Muscle layer of duodenum (tissue), 2 donors: ENCODE results near the gene MBOAT7.
A peak's percentile ranks its signal among the peaks of the same experiment; 100 is the strongest.
"Not testable (repeated sequence)": the region's sequence is repeated elsewhere in the genome, so short reads cannot be mapped to it uniquely, and the experiment has no call there.

Experiments
- H3K27ac ChIP-seq: one replicate; pipeline ENCODE4 v1.7.0; 2013; ENCODE audit warnings: mild to moderate bottlenecking, low read length
- H3K27me3 ChIP-seq: one replicate; pipeline ENCODE4 v1.7.0; 2013; ENCODE audit warnings: low read depth, mild to moderate bottlenecking, control low read depth, low read length
- H3K36me3 ChIP-seq, 2 donors: one replicate each; pipeline ENCODE4 v1.7.0; 2013; ENCODE audit warnings: low read length in 2 of 2, control low read depth in 1 of 2, mild to moderate bottlenecking in 1 of 2; ENCODE audit not compliant: insufficient read depth in 2 of 2, control insufficient read depth in 1 of 2
- H3K4me1 ChIP-seq, 2 donors: one replicate each; pipeline ENCODE4 v1.7.0; 2013; ENCODE audit warnings: low read length in 2 of 2, mild to moderate bottlenecking in 2 of 2, control low read depth in 1 of 2, moderate library complexity in 1 of 2; ENCODE audit not compliant: insufficient read depth in 2 of 2, control insufficient read depth in 1 of 2
- H3K4me3 ChIP-seq, 2 donors: one replicate each; pipeline ENCODE4 v1.7.0; 2013; ENCODE audit warnings: low read length in 2 of 2, low read depth in 1 of 2, mild to moderate bottlenecking in 1 of 2
- H3K9me3 ChIP-seq, 2 donors: one replicate each; pipeline ENCODE4 v1.7.0; 2013; ENCODE audit warnings: low read length in 2 of 2, control low read depth in 1 of 2, mild to moderate bottlenecking in 1 of 2; ENCODE audit not compliant: control insufficient read depth in 1 of 2
- donor health status: healthy.

The MBOAT7 gene

DNA sequence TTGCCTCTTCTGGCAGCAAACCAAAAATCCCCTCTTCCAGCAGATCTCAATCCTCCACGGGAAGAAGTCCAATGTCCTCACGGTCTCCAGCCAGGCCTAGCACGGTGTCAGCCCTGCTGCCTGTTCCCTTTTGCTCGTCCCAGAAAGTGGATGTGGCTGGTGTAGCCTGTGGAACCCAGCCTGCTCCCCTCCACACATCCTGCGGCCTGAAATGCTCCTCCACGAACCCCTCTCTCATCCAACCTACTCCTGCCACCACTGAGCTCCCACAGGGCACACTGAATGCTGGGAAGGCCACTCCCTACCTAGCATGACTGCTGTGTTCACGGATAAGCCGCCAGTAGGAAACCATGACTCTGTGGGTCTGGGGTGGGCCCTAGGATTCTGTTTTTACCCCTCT lies 3.0 kb downstream of the MBOAT7 start:
- Histone ChIP-seq H3K27ac (peak overlapping the region; percentile 85), H3K4me3 (no peak overlapping the region), H3K36me3 (peaks cover 8 to 12% of the 10 kb centered on the region in 2 donors), H3K9me3 (no peaks in the 10 kb centered on the region), H3K4me1 (peaks cover 5 to 12% of the 10 kb centered on the region in 2 donors), H3K27me3 (no peaks in the 10 kb centered on the region)

DNA sequence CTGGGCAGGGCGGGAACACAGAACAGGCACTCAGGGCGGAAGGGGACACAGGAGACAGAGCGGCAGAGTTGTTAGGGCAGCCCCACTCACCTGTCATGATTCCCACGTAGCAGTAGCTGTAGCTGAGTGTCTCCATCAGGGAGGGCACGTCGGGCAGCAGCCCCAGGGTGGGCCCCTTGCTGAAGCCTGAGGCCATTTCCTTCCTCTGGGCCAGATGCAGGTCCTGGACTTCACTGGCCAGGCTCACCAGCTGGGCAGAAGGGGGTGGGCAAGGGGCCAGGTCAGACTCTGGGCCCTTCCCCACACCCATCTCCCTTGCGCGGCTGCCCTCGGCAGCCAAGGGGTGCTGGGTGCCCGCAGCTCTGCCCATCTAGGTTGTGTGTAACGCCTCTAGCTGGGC lies 5.9 kb downstream of the MBOAT7 start:
- no peaks in the 10 kb centered on the region for H3K9me3 ChIP-seq
- H3K4me1 ChIP-seq: peaks cover 2 to 5% of the 10 kb centered on the region in 2 donors
- H3K27me3 ChIP-seq: no peaks in the 10 kb centered on the region
- H3K27ac ChIP-seq: no peak overlapping the region
- H3K4me3 ChIP-seq: no peak overlapping the region
- H3K36me3 ChIP-seq: peaks cover 13 to 29% of the 10 kb centered on the region in 2 donors

DNA sequence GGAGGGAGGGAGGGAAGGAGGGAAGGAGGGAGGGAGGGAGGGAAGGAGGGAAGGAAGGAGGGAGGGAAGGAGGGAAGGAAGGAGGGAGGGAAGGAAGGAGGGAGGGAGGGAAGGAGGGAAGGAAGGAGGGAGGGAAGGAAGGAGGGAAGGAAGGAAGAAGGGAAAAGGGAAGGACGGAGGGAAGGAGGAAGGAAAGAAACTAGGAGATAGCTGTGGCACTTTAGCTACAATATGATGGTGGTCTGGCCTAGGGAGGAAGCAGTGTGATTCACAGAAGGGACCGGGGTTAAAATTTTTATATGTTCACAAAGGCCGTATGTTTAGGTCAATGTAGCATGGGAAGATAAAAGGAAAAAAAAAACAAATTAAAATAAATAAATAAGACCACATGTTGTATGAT lies 7.5 kb downstream of the MBOAT7 start:
- H3K27me3 ChIP-seq, H3K4me3 ChIP-seq, H3K9me3 ChIP-seq, H3K4me1 ChIP-seq, H3K27ac ChIP-seq: not testable (repeated sequence)
- H3K36me3 ChIP-seq: peaks cover 9 to 31% of the 10 kb centered on the region in 2 donors

DNA sequence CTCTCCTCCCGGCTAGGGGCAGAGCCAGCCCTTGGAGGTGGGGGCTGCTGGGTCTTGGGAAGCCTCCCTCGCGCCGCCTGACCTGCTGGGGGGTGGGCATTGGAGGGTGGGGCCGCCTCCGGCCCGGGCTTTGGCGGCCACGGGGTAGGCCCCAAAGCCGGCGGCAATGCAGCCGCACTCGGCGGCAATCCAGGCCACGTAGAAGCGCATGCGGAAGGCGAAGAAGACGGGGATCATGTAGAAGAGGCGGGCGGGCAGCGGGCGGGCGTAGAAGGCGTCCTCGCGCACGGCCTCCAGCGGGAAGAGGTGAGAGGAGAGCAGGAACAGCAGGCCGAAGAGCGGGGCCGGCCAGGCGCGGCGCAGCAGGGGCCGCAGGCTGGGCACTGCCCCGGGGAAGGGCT lies 8.7 kb downstream of the MBOAT7 start:
- no peak overlapping the region for H3K27ac ChIP-seq
- no peaks in the 10 kb centered on the region for H3K9me3 ChIP-seq
- no peaks in the 10 kb centered on the region for H3K27me3 ChIP-seq
- no peaks in the 10 kb centered on the region for H3K4me1 ChIP-seq
- H3K36me3 ChIP-seq: peaks cover 5 to 31% of the 10 kb centered on the region in 2 donors
- H3K4me3 ChIP-seq: no peak overlapping the region

DNA sequence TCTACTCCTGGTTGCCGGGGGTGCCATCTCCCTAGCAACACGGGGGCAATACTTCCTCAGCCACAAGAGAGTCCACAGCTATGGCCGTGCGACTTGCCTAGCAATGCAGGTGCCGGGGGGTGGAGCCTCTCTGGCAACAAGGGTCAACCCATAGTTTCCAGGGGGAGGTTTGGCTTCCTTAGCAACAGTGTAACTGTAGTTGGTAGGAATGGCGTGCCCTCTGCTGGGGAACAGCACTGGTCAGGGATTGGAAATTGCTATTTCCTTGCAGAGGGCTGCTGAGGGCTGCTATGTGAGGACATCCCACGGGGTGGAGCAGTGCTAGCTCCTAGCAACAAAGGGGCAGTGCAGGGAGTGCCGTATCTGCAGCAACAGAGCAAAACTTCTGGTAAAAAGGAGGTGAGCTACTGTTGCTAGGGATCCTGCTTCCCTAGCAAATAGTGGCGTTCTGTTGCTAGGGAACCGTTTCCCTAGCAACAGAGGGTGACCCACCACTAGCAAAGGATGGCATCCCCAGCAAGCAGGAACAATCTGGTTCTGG lies 9.4 kb downstream of the MBOAT7 start:
- H3K9me3 ChIP-seq: no peaks in the 10 kb centered on the region
- H3K4me1 ChIP-seq: no peaks in the 10 kb centered on the region
- H3K4me3 ChIP-seq: no peak overlapping the region
- H3K27ac ChIP-seq: no peak overlapping the region
- H3K27me3 ChIP-seq: no peaks in the 10 kb centered on the region
- H3K36me3 ChIP-seq: peaks cover 5 to 31% of the 10 kb centered on the region in 2 donors

DNA sequence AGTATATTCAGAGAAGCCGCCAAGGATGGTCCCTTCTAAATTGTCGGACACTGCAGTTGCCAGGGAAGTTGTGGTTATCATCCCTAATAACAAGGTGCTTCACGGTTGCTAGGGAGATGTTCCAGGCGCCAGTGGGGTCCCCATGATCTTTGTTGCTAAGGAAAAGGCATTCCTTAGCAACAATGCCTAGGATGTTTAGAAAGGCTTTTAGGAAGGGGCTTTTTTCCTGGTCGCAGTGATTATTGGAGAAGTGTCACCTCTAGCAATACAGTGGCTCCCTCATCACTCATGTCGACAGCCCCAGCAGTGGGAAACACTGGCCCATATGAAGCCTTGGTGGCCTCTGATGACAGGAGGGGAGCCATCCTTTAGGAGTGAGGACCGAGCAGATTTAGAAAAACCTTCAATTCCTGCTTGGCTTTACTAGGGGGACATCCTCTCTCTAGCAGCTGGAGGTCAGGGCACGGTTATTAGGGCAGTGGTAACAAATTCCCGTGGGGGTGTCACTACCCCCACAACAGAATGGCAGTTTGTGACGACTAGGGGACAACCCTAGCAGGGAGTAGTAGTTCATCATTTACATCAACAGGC lies 10.0 kb downstream of the MBOAT7 start:
- Histone ChIP-seq H3K27me3 (no peaks in the 10 kb centered on the region), H3K4me3 (no peak overlapping the region), H3K4me1 (no peaks in the 10 kb centered on the region), H3K36me3 (peaks cover 5 to 31% of the 10 kb centered on the region in 2 donors), H3K27ac (no peak overlapping the region), H3K9me3 (no peaks in the 10 kb centered on the region)

DNA sequence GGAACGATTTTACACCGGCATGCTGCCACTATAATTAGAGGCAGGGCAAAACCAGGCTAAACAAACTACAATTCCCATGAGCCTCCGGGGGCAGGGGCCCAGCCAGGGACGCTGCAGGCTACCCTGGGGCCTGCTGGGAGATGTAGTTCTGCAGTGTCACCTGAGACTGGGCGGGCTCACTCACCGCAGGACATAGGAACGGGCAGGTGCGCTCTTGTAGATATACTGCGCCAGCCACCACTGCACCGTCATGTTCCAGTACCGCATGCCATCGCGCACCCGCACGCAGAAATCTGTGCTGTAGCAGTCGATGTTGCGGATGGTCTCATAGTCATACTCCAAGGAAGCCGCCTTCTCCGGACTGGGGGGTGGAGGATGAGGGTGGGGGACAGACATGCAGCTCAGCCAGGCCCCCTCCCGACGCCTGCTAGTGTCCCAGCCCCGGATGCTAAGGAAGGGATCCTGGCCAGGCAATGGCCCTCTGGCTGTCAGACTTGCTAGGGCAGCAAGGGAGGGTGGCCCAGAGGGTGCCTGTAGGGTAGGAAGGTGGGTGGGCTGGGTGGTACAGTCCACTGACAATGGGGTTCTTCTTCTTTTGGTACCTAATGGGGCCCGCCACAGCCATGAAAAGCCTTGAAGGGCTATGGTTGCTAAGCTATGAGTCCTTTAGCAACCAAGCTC lies 10.7 kb downstream of the MBOAT7 start:
- H3K4me3 ChIP-seq: no peak overlapping the region
- no peak overlapping the region for H3K27ac ChIP-seq
- H3K4me1 ChIP-seq: no peaks in the 10 kb centered on the region
- H3K9me3 ChIP-seq: no peaks in the 10 kb centered on the region
- no peaks in the 10 kb centered on the region for H3K27me3 ChIP-seq
- H3K36me3 ChIP-seq: peaks cover 5 to 31% of the 10 kb centered on the region in 2 donors

DNA sequence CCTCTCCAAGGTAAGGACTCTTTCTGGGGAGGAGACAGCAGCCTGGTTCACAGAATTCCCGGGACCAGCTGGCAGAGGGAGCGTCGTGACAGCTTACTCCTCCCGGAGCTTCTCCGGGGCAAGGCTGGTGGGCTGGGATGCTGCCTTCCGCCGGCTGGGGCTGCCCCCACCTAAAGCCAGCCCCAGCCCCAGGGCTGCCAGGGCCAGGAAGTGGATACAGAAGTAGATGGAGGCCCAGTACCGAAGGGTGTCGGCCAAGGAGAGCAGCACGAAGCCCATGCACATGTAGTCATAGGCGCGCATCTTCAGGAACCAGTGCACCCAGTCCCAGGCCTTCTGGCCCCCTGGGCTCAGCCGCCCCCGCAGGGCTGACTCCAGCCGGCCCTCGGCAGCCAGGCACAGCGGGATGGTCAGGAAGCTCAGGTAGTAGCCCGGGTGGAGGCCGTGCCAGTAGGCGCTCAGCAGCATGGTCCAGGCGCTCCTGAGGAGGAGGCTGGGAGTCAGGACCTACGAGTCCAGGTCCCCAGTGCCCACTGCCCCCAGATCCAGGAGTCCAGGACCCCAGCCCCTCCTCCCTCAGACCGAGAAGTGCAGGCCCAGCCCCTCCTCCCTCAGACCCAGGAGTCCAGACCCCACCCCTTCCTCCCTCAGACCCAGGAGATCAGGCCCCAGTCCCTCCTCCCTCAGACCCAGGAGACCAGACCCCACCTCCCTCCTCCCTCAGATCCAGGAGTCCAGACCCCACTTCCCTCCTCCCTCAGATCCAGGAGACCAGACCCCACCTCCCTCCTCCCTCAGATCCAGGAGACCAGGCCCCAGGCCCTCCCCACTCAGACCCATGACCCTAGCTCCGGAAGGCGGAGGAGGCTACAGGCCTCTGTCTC lies 15.2 kb downstream of the MBOAT7 start:
- Histone ChIP-seq H3K36me3 (peaks cover 2 to 9% of the 10 kb centered on the region in 2 donors), H3K4me3 (no peak overlapping the region), H3K27me3 (no peaks in the 10 kb centered on the region), H3K4me1 (peaks cover 0 to 4% of the 10 kb centered on the region in 2 donors), H3K27ac (no peak overlapping the region), H3K9me3 (no peaks in the 10 kb centered on the region)

DNA sequence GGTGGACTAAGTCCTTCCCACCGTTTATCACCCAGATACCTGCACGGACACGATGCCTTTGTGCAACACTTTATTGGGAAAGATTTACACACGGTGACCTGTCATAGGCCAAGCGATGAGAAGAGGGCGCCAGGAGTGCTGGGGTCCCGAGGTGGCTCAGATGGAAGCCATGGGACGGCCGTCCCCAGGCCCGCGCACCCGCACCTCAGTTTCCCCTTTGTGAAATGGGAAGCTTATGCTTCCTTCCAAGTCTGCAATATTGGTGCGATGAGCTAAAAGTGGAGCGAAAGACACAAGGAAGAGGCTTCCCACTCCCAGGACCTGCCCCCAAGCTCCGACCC lies 16.1 kb downstream of the MBOAT7 start:
- no peak overlapping the region for H3K4me3 ChIP-seq

DNA sequence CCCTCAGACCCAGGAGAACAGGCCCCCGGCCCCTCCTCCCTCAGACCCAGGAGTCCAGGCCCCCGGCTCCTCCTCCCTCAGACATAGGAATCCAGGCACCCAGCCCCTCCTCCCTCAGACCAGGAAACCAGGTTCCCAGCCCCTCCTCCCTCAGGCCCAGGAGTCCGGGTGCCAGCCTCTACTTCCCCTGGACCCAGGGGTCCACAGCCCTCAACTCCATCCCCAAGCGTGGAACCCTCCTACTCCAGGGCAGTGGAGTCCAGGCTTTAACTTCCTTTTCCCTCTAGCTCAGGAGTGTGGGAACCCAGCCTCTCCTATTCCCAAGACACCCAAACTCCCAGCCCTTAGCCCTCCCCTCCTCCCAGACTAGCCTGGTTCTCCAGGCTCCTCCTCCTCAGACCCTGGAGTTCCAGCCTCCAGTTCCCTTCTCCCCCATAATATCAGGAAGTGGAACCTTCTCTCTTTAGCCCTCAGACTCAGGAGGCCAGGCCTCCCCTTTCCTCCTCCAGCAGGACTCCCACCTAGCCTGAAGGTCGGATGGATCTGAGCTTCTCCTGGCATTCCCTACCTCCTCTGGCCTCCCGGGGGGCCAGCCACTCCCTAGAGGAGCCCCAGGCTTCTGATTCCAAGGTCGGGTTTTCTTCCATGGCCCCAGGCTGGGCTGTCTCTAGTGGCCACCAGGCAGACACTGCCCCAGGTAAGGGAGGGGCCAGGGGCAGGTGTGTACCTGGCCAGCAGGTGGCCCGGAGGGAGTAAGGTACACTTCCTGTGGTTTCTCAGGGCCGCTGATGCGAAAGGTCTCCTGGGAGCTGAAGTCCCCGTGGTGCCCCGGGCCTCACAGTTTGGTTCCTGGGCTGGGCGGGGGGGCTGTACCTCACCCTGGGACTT lies 16.7 kb downstream of the MBOAT7 start, which contains the start of gene TMC4:
Gene TMC4 (minus strand): TSS at position 690 of the 888 bp plus-strand sequence. CDS start 43 bp downstream, at position 647.
- H3K4me1 ChIP-seq: peaks cover 0 to 7% of the 10 kb centered on the region in 2 donors
- H3K27me3 ChIP-seq: no peaks in the 10 kb centered on the region
- no peaks in the 10 kb centered on the region for H3K9me3 ChIP-seq
- H3K36me3 ChIP-seq: no peaks in the 10 kb centered on the region
- H3K4me3 ChIP-seq: peak within 1 kb of the TSS in 1 of 2 donors; percentile 62
- H3K27ac ChIP-seq: peak within 1 kb of the TSS; percentile 69

More for the DNA sequence above, 16.1 kb downstream of the MBOAT7 start:
- Histone ChIP-seq H3K27me3 (no peaks in the 10 kb centered on the region), H3K27ac (no peak overlapping the region), H3K36me3 (peaks cover 0 to 1% of the 10 kb centered on the region in 2 donors), H3K4me1 (peaks cover 0 to 6% of the 10 kb centered on the region in 2 donors), H3K9me3 (no peaks in the 10 kb centered on the region)
